Neutrophil (primary cell): ENCODE measurements around the gene SH2D1B.

Source experiments
- H3K27ac ChIP-seq: fragments of 200-600 bp; sonication (generic); 2 replicates; pipeline ENCODE4 v1.5.1; 2016; ENCODE audit warnings: mild to moderate bottlenecking, moderate library complexity
- H3K27me3 ChIP-seq: fragments of 200-600 bp; sonication (generic); 2 replicates; pipeline ENCODE4 v1.6.0; 2016; ENCODE audit warnings: mild to moderate bottlenecking
- H3K36me3 ChIP-seq: fragments of 200-600 bp; sonication (generic); 2 replicates; pipeline ENCODE4 v1.5.1; 2017
- H3K4me1 ChIP-seq, 2 experiments: fragments of 200-600 bp in 1 of 2; sonication (generic) in 1 of 2; 1 replicate in 1 of 2; 2 replicates in 1 of 2; pipeline versions ENCODE4 v1.5.1 to v1.6.1; 2013 to 2016; ENCODE audit warnings: low read depth in 1 of 2, low read length in 1 of 2, mild to moderate bottlenecking in 1 of 2, moderate library complexity in 1 of 2; ENCODE audit not compliant: control insufficient read depth in 1 of 2, insufficient read depth in 1 of 2
- H3K4me3 ChIP-seq, 2 experiments: fragments of 200-600 bp in 1 of 2; sonication (generic) in 1 of 2; 1 replicate in 1 of 2; 2 replicates in 1 of 2; pipeline ENCODE4 v1.5.1; 2013 to 2016; ENCODE audit warnings: low read depth in 1 of 2, low read length in 1 of 2, mild to moderate bottlenecking in 1 of 2, moderate library complexity in 1 of 2
- H3K9me3 ChIP-seq: fragments of 200-600 bp; sonication (generic); 2 replicates; pipeline ENCODE4 v1.5.1; 2016
- CTCF ChIP-seq: fragments of 200-600 bp; sonication (generic); IDR thresholded peaks from 2 replicates; pipeline ENCODE4 v1.5.1; 2016; ENCODE audit warnings: antibody characterized with exemption

Gene SH2D1B

GRCh38 chr1:162396201-162396906 is 15.6 kb downstream of the SH2D1B start:
- Histone ChIP-seq H3K4me1 (peaks cover 0 to 5% of the 10 kb centered on the region in 2 experiments), H3K27me3 (peaks cover 46% of the 10 kb centered on the region), H3K27ac (no peak overlapping the region), H3K36me3 (no peaks in the 10 kb centered on the region), H3K4me3 (no peak overlapping the region), H3K9me3 (no peaks in the 10 kb centered on the region)
- no peak for TF ChIP-seq CTCF

GRCh38 chr1:162391790-162392563 is 20.0 kb downstream of the SH2D1B start:
- Histone ChIP-seq H3K4me3 (no peak overlapping the region), H3K27me3 (peaks cover 23% of the 10 kb centered on the region), H3K27ac (no peak overlapping the region), H3K36me3 (no peaks in the 10 kb centered on the region), H3K4me1 (peaks cover 9% of the 10 kb centered on the region in 2 experiments), H3K9me3 (no peaks in the 10 kb centered on the region)
- TF ChIP-seq CTCF: peak; percentile 35

GRCh38 chr1:162390396-162391185 is 21.3 kb downstream of the SH2D1B start:
- H3K27me3 ChIP-seq: peaks cover 9% of the 10 kb centered on the region
- H3K4me1 ChIP-seq: peaks cover 9% of the 10 kb centered on the region in 2 experiments
- H3K4me3 ChIP-seq: no peak overlapping the region
- no peak for TF ChIP-seq CTCF
- no peaks in the 10 kb centered on the region for H3K36me3 ChIP-seq
- no peaks in the 10 kb centered on the region for H3K9me3 ChIP-seq
- no peak overlapping the region for H3K27ac ChIP-seq

- Histone ChIP-seq H3K4me3 (no peak overlapping the region), H3K27me3 (peaks cover 4% of the 10 kb centered on the region)
- no peak for TF ChIP-seq CTCF
Measured at GRCh38 chr1:162389971-162390370, 22.0 kb downstream of the SH2D1B start.

GRCh38 chr1:162389021-162389818 is 22.7 kb downstream of the SH2D1B start:
- Histone ChIP-seq H3K9me3 (no peaks in the 10 kb centered on the region), H3K36me3 (peaks cover 2% of the 10 kb centered on the region), H3K27me3 (no peaks in the 10 kb centered on the region), H3K4me3 (no peak overlapping the region), H3K27ac (no peak overlapping the region), H3K4me1 (peaks cover 9% of the 10 kb centered on the region in 2 experiments)
- no peak for TF ChIP-seq CTCF

More at GRCh38 chr1:162389971-162390370, 22.0 kb downstream of the SH2D1B start:
- Histone ChIP-seq H3K27ac (no peak overlapping the region), H3K9me3 (no peaks in the 10 kb centered on the region), H3K36me3 (no peaks in the 10 kb centered on the region), H3K4me1 (peaks cover 9% of the 10 kb centered on the region in 2 experiments)
